Right lobe of liver (tissue), 6 donors: ENCODE data around the gene ZFHX2. TPM values are rescaled to one million over a fixed set of nuclear protein-coding genes. Genes with fewer than 3 reads are reported as not detected.
A peak's percentile ranks its signal among the peaks of the same experiment; 100 is the strongest.

Experiments used
- ATAC-seq, 4 donors: fragments of 200-7000 bp; cut with Tn5 transposase; one replicate each; pipeline ENCODE4 v1.9.1; 2020; ENCODE audit warnings: mild to moderate bottlenecking in 4 of 4, moderate library complexity in 4 of 4
- DNase-seq, 3 donors: peaks; one replicate each; pipeline ENCODE4 v3.0.0-alpha.2; 2020
- H3K27ac ChIP-seq, 3 donors: fragments of 200-600 bp; one replicate each; pipeline ENCODE4 v1.8.0; 2022
- H3K27me3 ChIP-seq, 2 donors: fragments of 200-600 bp; one replicate each; pipeline ENCODE4 v1.8.0; 2022
- H3K36me3 ChIP-seq, 4 donors: fragments of 200-600 bp; sonication (generic) in 1 of 4; one replicate each; pipeline versions ENCODE4 v1.5.1 to v1.8.0; 2017 to 2022; ENCODE audit warnings: control low read depth in 1 of 4
- H3K4me1 ChIP-seq, 4 donors: fragments of 200-600 bp; sonication (generic) in 1 of 4; one replicate each; pipeline versions ENCODE4 v1.5.1 to v1.8.0; 2017 to 2022; ENCODE audit warnings: control low read depth in 1 of 4
- H3K4me3 ChIP-seq, 3 donors: fragments of 200-600 bp; one replicate each; pipeline ENCODE4 v1.8.0; 2022
- H3K9me3 ChIP-seq, 4 donors: fragments of 200-600 bp; sonication (generic) in 1 of 4; one replicate each; pipeline versions ENCODE4 v1.5.1 to v1.8.0; 2017 to 2022; ENCODE audit warnings: control low read depth in 1 of 4
- POLR2A ChIP-seq: fragments of 450-650 bp; IDR thresholded peaks from one replicate; pipeline ENCODE4 v1.6.1; 2017; ENCODE audit warnings: antibody characterized with exemption, mild to moderate bottlenecking
- WGBS: methylation state at CpG from one replicate; pipeline ENCODE4 v1.1.6; 2018; ENCODE audit warnings: low coverage, low lambda C conversion rate; ENCODE audit not compliant: insufficient coverage; ENCODE audit errors: missing lambda C conversion rate; 5-methylcytosine and 5-hydroxymethylcytosine counted together
- intact Hi-C, 2 donors: fragments of 100-400 bp; cut with DNase I; formaldehyde crosslinking; loops; one replicate each; pipeline versions ENCODE4 v1.11.2 to v1.14.1; 2022
- total RNA-seq, 6 experiments: library from RNA; depleted of rRNA in 2 of 6; stranded (reverse); fragments of >200 nt in 2 of 6; fragmentation: NEBNext Ultra II Directional in 3 of 6; extraction: Animal tissue kit (Norgen Biotek cat#: 25700) in 3 of 6; gene quantifications; one replicate each; pipeline versions ENCODE4 v1.1.0 to v1.2.4, GENCODE V29; 2016 to 2023
- TF ChIP-seq, protein P1 (sequence below), 4 donors: fragments of 200-600 bp in 3 of 4; fragments of 450-650 bp in 1 of 4; IDR thresholded peaks; one replicate each; pipeline versions ENCODE4 v1.5.1 to v1.8.0; 2016 to 2022; ENCODE audit warnings: antibody characterized with exemption in 4 of 4, mild to moderate bottlenecking in 2 of 4
- donor health status: DM: no; HTN: yes; CAD: no.
- donor health status: DM: no; HTN: no; CAD: no.
- donor health status: DM: no; HTN: no; CAD: no.
- donor health status: DM: no; HTN: yes; CAD: no.
- donor health status: DM: no; HTN: yes; CAD: no.

The ZFHX2 gene
- total RNA-seq, 6 experiments from 2014 or later, result 0.33 to 0.83 (median 0.47) TPM

- H3K27ac ChIP-seq, result no peak overlapping the region
Measured at GRCh38 chr14:23547924-23548323, 3.6 kb downstream of the ZFHX2 start.

DNA sequence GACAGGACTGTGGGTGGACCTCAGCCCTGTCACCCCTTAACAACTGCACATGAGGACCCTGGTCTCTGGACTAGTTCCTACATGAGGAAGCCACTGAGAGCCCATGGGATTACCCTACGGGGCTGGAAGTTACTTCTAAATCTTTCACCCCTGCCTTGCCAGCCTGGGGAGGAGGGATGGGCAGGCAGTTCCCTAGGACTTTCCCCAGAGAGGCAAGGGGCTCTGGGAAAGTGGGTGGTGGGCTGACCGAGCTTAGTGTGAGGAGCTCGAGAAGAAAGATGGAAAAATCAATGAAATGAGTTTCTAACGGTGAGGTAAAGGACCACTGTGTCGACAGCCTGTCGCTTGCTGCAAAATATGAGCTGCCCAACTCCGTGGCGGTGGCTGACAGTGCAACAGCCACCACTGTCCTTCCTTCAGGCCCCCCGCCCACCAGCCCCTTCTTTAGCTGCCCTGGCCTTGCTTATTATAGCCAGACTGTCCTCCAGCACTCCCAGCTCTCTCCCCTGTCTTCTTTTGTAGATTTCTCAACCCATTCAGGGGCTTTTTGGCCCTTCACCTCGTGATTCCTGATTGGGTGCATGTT, 5.0 kb downstream of the ZFHX2 start:
- ATAC-seq (no peak), DNase-seq (no peak)
- H3K27ac ChIP-seq, result no peak overlapping the region
- no peak overlapping the region for H3K4me3 ChIP-seq
- H3K27me3 ChIP-seq, result no peaks in the 10 kb centered on the region
- no peak for TF ChIP-seq POLR2A
- TF ChIP-seq, protein P1, sequence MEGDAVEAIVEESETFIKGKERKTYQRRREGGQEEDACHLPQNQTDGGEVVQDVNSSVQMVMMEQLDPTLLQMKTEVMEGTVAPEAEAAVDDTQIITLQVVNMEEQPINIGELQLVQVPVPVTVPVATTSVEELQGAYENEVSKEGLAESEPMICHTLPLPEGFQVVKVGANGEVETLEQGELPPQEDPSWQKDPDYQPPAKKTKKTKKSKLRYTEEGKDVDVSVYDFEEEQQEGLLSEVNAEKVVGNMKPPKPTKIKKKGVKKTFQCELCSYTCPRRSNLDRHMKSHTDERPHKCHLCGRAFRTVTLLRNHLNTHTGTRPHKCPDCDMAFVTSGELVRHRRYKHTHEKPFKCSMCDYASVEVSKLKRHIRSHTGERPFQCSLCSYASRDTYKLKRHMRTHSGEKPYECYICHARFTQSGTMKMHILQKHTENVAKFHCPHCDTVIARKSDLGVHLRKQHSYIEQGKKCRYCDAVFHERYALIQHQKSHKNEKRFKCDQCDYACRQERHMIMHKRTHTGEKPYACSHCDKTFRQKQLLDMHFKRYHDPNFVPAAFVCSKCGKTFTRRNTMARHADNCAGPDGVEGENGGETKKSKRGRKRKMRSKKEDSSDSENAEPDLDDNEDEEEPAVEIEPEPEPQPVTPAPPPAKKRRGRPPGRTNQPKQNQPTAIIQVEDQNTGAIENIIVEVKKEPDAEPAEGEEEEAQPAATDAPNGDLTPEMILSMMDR (IDR thresholded peaks at IDR 0.05), result no peak
- H3K9me3 ChIP-seq, result no peaks in the 10 kb centered on the region
- 68% methylated on average over 8 of the region's 10 CpGs for WGBS
- intact Hi-C loops, result no loop called here
- no peaks in the 10 kb centered on the region for H3K4me1 ChIP-seq
- no peaks in the 10 kb centered on the region for H3K36me3 ChIP-seq

More at GRCh38 chr14:23547924-23548323, 3.6 kb downstream of the ZFHX2 start:
- TF ChIP-seq, protein P1 (IDR thresholded peaks at IDR 0.05), result no peak
- no peak for TF ChIP-seq POLR2A
- H3K4me1 ChIP-seq, result no peaks in the 10 kb centered on the region
- H3K27me3 ChIP-seq, result no peaks in the 10 kb centered on the region
- no peaks in the 10 kb centered on the region for H3K36me3 ChIP-seq
- WGBS, result 67% methylated on average over 2 of the region's 2 CpGs
- H3K9me3 ChIP-seq, result no peaks in the 10 kb centered on the region
- no peak overlapping the region for H3K4me3 ChIP-seq
- intact Hi-C loops, result no loop called here
- ATAC-seq (no peak), DNase-seq (no peak)

GRCh38 chr14:23545740-23546365, 5.7 kb downstream of the ZFHX2 start:
- DNase-seq (no peak), ATAC-seq (no peak)
- Histone ChIP-seq H3K9me3 (no peaks in the 10 kb centered on the region), H3K27me3 (no peaks in the 10 kb centered on the region), H3K27ac (no peak overlapping the region), H3K36me3 (no peaks in the 10 kb centered on the region), H3K4me1 (no peaks in the 10 kb centered on the region), H3K4me3 (no peak overlapping the region)
- 88% methylated on average over 3 of the region's 4 CpGs for WGBS
- intact Hi-C loops, result no loop called here
- TF ChIP-seq, protein P1 (IDR thresholded peaks at IDR 0.05), result no peak
- TF ChIP-seq POLR2A, result no peak

DNA sequence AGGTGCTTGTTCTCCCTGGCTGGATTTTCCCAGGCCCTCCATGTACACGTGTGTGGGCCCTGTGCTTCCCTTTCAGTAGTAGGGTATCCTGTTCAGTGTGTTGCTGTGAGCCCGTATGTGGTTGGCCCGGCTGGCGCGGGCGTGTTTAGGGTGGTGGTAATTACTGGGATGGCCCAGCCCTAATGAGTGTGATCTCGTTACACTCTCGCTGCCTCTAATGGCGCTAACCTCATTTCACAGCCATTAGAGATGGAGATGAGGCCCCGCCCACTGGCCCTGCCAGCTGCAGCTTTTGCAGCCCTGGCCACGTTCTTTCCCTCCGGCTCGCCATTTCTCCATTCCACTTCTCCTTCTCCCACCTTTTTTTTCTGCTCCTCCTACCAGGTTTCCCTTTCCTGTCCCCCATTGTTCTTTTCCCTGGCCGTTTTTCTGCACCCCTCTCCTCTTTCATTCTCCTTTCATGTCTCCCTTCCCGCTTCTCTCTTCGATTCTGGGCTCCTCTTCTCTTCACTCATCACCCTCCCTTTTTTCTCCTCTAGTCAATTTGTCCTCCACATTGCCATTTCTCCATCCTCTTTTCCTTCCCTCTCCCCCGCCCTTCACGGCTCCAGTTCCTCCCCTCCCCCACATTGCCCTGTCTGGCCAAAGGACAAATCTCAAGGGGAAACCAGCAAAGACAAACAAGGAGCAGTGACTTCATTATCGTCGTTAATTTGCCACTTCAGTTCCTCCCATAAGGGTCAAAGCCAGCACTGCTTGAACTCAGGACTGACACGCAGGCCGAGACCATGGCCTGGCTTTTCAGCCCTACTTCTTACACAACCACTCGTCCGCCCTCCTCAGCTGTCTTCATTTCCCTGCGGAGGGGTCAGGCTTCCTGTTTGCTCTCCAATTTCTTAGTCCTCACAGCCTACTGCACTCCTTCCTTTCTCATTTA, 6.8 kb downstream of the ZFHX2 start:
- intact Hi-C loops, result no loop called here
- Histone ChIP-seq H3K4me1 (no peaks in the 10 kb centered on the region), H3K9me3 (no peaks in the 10 kb centered on the region), H3K27me3 (no peaks in the 10 kb centered on the region), H3K27ac (no peak overlapping the region), H3K36me3 (no peaks in the 10 kb centered on the region), H3K4me3 (no peak overlapping the region)
- no peak for TF ChIP-seq POLR2A
- TF ChIP-seq, protein P1 (IDR thresholded peaks at IDR 0.05), result no peak
- ATAC-seq (peak in 2 of 4 donors; percentile 21 to 42), DNase-seq (no peak)
- 54% methylated on average over 16 of the region's 25 CpGs for WGBS
